Prostate gland (tissue), 2 donors: ENCODE measurements around the gene PYDC1.

Experiments used
- POLR2AphosphoS5 ChIP-seq: sonication (generic); formaldehyde crosslinking; IDR thresholded peaks from one replicate; pipeline ENCODE4 v1.6.1; 2017; ENCODE audit warnings: antibody characterized with exemption
- TF ChIP-seq, protein P1 (sequence below), 4 experiments: fragments of 200-600 bp in 2 of 4; fragments of 450-650 bp in 2 of 4; sonication (generic) in 2 of 4; IDR thresholded peaks; 1 replicate in 3 of 4; 2 replicates in 1 of 4; pipeline ENCODE4 v1.5.1; 2016 to 2019; ENCODE audit warnings: antibody characterized with exemption in 4 of 4, mild to moderate bottlenecking in 2 of 4, moderate library complexity in 2 of 4

GRCh38 chr16:31213342-31213741 lies 3.6 kb downstream of the PYDC1 start:
- TF ChIP-seq, protein P1, sequence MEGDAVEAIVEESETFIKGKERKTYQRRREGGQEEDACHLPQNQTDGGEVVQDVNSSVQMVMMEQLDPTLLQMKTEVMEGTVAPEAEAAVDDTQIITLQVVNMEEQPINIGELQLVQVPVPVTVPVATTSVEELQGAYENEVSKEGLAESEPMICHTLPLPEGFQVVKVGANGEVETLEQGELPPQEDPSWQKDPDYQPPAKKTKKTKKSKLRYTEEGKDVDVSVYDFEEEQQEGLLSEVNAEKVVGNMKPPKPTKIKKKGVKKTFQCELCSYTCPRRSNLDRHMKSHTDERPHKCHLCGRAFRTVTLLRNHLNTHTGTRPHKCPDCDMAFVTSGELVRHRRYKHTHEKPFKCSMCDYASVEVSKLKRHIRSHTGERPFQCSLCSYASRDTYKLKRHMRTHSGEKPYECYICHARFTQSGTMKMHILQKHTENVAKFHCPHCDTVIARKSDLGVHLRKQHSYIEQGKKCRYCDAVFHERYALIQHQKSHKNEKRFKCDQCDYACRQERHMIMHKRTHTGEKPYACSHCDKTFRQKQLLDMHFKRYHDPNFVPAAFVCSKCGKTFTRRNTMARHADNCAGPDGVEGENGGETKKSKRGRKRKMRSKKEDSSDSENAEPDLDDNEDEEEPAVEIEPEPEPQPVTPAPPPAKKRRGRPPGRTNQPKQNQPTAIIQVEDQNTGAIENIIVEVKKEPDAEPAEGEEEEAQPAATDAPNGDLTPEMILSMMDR (IDR thresholded peaks at IDR 0.05): no peak
- no peak for TF ChIP-seq POLR2AphosphoS5
